GM19438 (cell line): ENCODE data around the gene GLDC.
"Not testable (repeated sequence)": the region's sequence is repeated elsewhere in the genome, so short reads cannot be mapped to it uniquely, and the experiment has no call there.

Experiments used
- ATAC-seq: cut with Tn5 transposase; IDR thresholded peaks from one replicate; pipeline ENCODE4 v1.9.1; 2021; ENCODE audit warnings: low read depth; ENCODE audit not compliant: unreplicated experiment

Gene GLDC

GRCh38 chr9:6575324-6576034 lies 70.0 kb downstream of the GLDC start:
- ATAC-seq: peak; percentile 82

DNA sequence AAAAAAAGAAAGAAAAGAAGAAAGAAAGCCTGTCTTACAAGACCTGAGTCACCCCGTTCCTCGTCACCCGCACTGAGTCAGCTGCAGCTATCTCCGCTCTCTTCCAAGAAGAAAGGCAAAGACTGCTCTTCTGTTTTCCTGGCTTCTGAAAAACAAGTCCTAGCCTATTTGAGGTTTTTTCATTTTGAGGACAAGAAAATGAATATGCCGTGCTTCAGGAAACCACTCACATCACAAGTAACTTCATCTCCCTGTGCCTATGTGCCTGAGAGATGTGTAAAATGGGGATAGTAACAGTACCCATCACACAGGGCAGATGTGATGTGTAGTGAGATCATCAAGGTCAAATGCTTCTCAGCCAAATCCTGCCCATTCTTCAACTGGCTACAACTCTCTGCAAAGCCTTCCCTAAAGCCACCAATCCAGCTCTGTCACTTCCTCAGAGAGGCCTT lies 78.4 kb downstream of the GLDC start:
- ATAC-seq: no peak

DNA sequence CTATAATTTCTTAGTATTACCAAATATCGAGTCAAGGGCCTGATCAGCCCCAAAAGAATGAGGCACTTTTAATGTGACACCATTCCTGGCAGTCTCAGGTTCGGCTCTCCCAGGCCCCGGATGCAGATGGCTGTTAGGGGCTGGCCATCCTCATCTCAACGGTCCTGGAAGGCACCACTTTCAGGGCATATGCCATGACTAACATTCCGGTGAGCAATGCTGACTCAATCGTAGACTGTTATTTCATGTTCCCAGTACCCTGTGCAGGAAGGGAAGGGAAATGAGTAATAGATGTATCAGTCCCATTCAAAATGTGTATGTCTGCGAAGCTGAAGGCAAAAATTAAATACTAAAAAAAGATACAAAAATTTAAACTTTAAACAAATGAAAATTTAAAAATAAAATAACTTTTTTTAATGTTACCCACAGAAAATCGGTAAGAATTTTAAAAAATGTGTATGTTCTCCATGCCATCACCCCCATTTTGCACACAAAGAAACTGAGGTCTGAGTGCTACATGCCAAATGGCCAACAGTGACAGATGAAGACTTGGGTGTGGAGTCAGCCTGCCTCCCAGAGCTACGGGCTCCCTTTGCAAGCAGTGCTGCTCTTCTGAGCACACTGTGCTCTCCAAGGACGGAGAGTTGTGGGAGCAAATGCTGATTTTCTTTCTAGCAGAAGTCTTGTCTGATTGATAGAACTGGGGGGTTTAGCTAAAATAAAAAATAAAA lies 79.0 kb downstream of the GLDC start:
- peak; percentile 76 for ATAC-seq

GRCh38 chr9:6565312-6565711 lies 80.2 kb downstream of the GLDC start:
- no peak for ATAC-seq

GRCh38 chr9:6564868-6565267 lies 80.7 kb downstream of the GLDC start:
- no peak for ATAC-seq

DNA sequence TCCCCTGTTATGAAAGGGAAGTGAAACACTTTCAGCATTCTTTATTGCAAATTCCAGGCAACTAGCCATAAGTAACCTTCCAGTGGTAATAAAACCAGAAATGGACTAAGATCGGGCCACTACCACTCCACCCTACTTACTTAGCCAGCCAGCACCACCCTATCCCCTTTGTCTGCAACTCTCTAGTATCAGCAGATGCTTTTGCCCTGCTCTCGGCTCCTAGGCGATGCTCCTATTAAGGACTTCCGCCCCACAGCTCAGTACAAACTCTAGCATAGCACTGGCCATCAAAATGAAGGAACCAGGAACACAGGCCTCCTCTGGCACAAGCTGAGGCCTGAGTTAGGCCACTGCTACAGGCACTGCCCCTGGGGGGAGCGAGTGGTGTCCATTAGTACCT lies 81.2 kb downstream of the GLDC start:
- no peak for ATAC-seq

DNA sequence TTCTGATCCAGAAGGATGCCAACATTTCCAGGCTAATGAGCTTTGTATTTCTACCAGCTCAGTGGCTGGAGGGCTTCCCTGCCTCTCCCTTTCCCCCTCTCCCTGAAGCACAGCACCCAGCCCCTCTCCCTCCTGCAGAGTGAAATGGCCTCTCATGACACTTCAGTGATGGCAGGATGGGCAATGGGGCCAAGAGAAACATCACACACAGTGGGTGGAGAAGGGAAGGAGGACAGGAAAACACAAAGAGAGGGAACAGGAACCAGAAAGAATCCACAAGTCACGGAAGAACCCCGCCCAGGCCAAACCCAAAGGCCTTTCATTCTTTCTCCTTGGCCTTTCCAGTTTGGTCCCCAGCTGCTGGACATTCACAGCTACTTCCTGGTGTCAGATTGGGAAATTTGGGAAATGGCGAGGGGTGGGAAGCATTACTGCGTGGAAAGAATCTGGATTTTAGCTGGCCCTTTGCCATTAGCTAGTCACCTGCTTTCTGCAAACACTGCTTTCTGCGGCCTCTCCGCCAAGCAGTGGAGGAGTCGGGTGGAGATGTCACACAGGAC lies 82.6 kb downstream of the GLDC start:
- no peak for ATAC-seq

- ATAC-seq: no peak
Measured at GRCh38 chr9:6562201-6562600, 83.3 kb downstream of the GLDC start.

GRCh38 chr9:6557883-6558616 lies 87.5 kb downstream of the GLDC start:
- ATAC-seq: no peak

DNA sequence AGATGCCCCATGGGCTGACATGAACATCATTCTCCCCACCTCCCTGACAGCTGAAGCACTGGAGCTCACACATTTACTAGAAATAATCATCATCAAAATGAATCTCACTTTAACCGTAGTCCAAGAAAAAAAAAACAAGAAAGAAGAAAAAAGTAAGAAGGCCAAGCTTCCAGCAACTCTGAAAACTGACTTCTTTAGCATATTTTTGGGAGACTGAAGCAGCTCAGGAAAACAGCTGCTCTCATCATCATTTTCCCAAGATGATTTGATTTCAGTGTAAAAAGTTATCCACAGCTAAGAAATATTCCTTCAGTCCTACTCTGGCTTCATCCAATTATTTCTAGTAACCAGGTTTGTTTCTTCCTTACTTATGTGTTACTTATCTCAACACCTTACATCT lies 91.7 kb downstream of the GLDC start:
- no peak for ATAC-seq

- ATAC-seq: no peak
Measured at GRCh38 chr9:6552498-6553121, 92.9 kb downstream of the GLDC start.

DNA sequence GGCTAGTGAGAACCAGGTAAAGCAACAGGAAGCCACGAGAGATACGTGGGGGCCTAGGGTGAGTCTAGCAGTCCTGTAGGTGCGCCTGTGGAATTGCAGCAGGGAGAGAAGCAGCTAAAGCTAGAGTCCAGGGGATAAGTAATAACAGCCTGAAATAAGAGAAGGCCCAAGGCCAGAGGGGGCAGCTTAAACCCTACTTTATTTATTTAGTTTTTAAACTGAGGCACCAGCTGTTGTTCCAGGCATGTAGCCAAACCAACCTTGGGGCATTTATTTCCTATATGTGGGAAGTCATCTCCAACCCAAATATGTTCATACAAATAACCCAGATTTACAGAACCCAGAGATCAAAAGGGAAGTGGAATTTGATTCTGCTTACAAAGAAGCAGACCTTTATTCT lies 93.5 kb downstream of the GLDC start:
- no peak for ATAC-seq

DNA sequence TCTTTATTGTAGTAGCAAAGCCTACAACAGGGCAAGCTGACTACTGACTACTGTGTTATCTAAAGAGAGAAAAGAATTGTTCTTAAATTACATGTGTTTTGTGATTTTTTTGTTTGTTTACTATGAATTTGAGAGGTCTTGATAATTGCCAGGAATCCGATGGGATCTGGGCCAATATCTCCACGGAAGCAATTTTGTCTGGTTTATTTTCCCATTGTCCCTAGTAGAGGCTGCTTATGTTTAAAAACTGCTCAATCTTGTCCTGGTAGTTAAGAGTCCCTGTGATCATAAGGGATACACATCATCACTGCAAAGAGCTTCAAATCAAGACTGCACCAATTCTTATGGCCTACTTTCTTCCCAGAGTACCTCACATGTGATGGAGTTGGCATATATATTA lies 94.4 kb downstream of the GLDC start:
- ATAC-seq: no peak

GRCh38 chr9:6549106-6549800 lies 96.3 kb downstream of the GLDC start:
- no peak for ATAC-seq

GRCh38 chr9:6545017-6545691 lies 100.4 kb downstream of the GLDC start:
- no peak for ATAC-seq

- no peak for ATAC-seq
Measured at GRCh38 chr9:6543204-6543603, 102.3 kb downstream of the GLDC start.

- ATAC-seq: not testable (repeated sequence)
Measured at GRCh38 chr9:6542617-6543016, 102.9 kb downstream of the GLDC start.

DNA sequence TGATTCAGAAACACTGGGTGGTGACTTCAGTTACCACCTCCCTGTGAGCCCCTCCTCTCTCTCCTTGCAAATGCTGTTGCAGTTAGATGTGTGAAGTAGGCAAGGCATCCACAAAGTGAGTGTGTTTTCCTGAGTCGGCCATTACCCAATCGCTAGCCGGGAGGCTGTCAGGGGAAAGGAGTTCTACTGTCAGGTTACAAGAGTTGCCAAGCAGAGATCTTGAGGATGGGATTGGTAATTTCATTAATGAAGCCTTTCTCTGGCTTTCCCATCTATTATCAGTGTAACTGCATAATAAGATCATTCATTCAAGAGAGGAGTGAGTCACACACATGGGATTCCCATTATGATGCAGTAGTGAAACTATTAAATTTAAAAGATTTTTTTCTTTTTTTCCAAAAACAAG lies 106.9 kb downstream of the GLDC start:
- no peak for ATAC-seq

- no peak for ATAC-seq
Measured at GRCh38 chr9:6535594-6535993, 109.9 kb downstream of the GLDC start.
